Activated CD8-positive, alpha-beta memory T cell treated with anti-CD3 and anti-CD28 coated beads, Interleukin-2, amount 50 U/mL, for 1 hour (primary cell): Measurements from ENCODE around the gene PSME3IP1.

Experiments used
- DNase-seq: peaks from one replicate; pipeline ENCODE4 v3.0.0-alpha.2; 2020; ENCODE audit errors: extremely low read depth

PSME3IP1 gene

GRCh38 chr16:57169327-57169726, 16.5 kb downstream of the PSME3IP1 start:
- no peak for DNase-seq

- DNase-seq: no peak
These were observed 17.9 kb downstream of the PSME3IP1 start for GRCh38 chr16:57167953-57168352.

- no peak for DNase-seq
These were observed 18.3 kb downstream of the PSME3IP1 start for GRCh38 chr16:57167538-57167937.

GRCh38 chr16:57166951-57167350, 18.9 kb downstream of the PSME3IP1 start:
- DNase-seq: no peak

GRCh38 chr16:57166451-57166850, 19.4 kb downstream of the PSME3IP1 start:
- no peak for DNase-seq

- DNase-seq: no peak
These were observed 19.9 kb downstream of the PSME3IP1 start for GRCh38 chr16:57165938-57166337.

GRCh38 chr16:57165483-57165882, 20.4 kb downstream of the PSME3IP1 start:
- no peak for DNase-seq

GRCh38 chr16:57163842-57164241, 22.0 kb downstream of the PSME3IP1 start:
- DNase-seq: no peak

GRCh38 chr16:57159447-57159846, 26.4 kb downstream of the PSME3IP1 start:
- no peak for DNase-seq

- DNase-seq: no peak
These were observed 28.3 kb downstream of the PSME3IP1 start for GRCh38 chr16:57157533-57157932.

- DNase-seq: no peak
These were observed 29.5 kb downstream of the PSME3IP1 start for GRCh38 chr16:57156351-57156703.

- no peak for DNase-seq
These were observed 30.0 kb downstream of the PSME3IP1 start for GRCh38 chr16:57155702-57156350.

- DNase-seq: no peak
These were observed 32.0 kb downstream of the PSME3IP1 start for GRCh38 chr16:57153841-57154240.

GRCh38 chr16:57152096-57153093, 33.4 kb downstream of the PSME3IP1 start:
- no peak for DNase-seq

- DNase-seq: no peak
These were observed 34.5 kb downstream of the PSME3IP1 start for GRCh38 chr16:57151369-57151768.

GRCh38 chr16:57150682-57151330, 35.0 kb downstream of the PSME3IP1 start:
- no peak for DNase-seq

GRCh38 chr16:57149391-57149790, 36.4 kb downstream of the PSME3IP1 start:
- DNase-seq: no peak

GRCh38 chr16:57148481-57148880, 37.4 kb downstream of the PSME3IP1 start:
- DNase-seq: no peak

- DNase-seq: no peak
These were observed 38.2 kb downstream of the PSME3IP1 start for GRCh38 chr16:57147381-57148221.

GRCh38 chr16:57146735-57147134, 39.1 kb downstream of the PSME3IP1 start:
- DNase-seq: no peak

GRCh38 chr16:57146040-57146647, 39.7 kb downstream of the PSME3IP1 start:
- DNase-seq: no peak
